NOMO-1 (cell line): ENCODE measurements around the gene MLEC.

Experiments
- DNase-seq, 2 experiments: peaks; one replicate each; lab custom pipeline; 2025; ENCODE audit not compliant: unreplicated experiment in 2 of 2; lab: John Stamatoyannopoulos, UW

MLEC gene

GRCh38 chr12:120690083-120690450 lies 3.1 kb downstream of the MLEC start:
- DNase-seq: no peak

GRCh38 chr12:120690978-120691377 lies 4.0 kb downstream of the MLEC start:
- DNase-seq: no peak

- no peak for DNase-seq
Observed at GRCh38 chr12:120692524-120693033, 5.6 kb downstream of the MLEC start.

- DNase-seq: no peak
Observed at GRCh38 chr12:120693848-120694247, 6.9 kb downstream of the MLEC start.

DNA sequence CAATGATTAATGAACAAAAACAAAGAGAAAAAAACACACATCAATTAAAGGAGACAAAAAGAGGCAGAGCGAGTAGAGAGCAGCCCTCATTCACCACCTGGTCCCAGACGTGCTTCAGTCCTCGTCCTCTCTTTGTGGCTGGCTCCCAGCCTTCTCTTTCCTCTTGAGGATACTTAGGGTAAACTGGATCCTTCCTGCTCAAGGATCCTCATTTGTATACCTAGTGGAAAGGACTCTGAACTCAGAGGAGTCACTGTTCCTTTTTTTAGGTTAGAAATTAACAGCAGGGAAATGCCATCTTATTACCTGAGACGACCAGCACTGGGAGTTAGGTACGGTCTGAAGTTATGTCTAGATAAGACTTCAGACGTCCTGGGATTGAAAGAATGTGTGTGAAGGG lies 9.7 kb downstream of the MLEC start:
- DNase-seq: no peak

DNA sequence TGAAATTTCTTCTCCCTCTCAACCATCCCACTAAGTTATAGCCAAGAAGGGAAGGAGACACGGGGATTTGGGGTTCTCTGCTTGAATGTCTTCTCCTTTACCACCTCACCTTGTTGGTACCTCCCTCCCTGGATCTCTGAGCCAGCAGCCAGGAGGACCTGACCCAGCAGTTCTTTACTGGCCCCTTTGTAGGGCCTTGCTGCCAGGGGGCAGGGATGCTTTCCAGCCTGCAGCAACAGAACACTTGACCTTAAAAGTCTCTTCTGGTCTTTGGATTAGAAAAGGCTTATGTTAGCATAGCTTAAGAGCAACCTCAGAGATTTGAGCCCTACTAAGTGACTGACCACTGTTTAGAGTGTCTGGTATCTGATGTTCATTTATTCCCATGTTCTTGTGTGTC lies 10.4 kb downstream of the MLEC start:
- no peak for DNase-seq

GRCh38 chr12:120698665-120699064 lies 11.7 kb downstream of the MLEC start:
- DNase-seq: peak; percentile 60 to 61

GRCh38 chr12:120699553-120699952 lies 12.6 kb downstream of the MLEC start:
- no peak for DNase-seq

GRCh38 chr12:120700886-120701285 lies 13.9 kb downstream of the MLEC start:
- no peak for DNase-seq

DNA sequence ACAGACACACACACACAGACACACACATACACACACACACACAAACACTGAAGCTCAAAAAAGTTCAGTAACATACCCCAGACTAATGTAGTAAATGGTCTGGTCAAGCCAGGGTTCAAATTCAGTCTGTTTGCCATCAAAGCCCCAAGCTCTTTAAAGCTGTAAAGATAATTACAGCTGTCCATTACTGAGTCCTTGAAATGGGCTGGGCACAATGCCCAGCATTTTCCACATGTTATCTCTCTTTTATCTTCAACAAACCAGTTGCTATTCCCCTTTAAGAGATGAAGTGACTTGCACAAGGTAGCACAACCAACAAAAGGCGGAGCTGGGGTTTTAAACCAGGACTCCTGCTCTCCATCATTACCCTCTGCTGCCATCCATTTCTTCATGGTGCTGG lies 15.7 kb downstream of the MLEC start:
- no peak for DNase-seq

DNA sequence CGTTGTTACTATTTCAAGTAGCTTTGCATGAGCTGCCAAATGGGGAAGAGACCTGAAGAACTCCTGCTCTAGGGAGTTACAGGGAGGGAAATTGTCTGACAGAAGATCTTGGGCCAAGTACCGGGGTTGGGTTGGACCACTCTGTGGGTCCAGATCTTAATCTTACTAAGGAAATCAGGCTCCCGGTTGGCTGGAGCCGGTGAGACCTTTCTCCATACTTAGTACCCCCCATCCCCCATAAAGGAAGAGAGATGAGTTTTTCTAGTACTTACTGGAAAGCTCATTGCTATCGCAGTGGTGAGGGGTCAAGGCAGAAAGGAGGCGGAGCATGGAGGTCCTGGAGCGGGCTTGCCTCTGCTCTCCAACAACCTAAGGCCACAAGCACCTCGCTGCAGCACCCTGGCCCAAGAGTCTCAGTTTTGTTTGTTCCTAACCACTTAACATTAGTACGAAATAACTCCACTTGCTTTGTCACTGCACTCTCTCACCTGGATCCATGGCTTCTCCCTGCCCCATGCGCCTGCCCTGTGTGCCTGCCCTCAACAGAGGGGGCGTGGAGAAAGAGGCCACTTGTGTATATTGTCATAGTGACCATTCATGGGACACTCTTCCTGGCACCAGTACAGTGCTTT lies 16.5 kb downstream of the MLEC start:
- DNase-seq: no peak

GRCh38 chr12:120705618-120706017 lies 18.7 kb downstream of the MLEC start:
- no peak for DNase-seq

- no peak for DNase-seq
Observed at GRCh38 chr12:120706029-120706428, 19.1 kb downstream of the MLEC start.

DNA sequence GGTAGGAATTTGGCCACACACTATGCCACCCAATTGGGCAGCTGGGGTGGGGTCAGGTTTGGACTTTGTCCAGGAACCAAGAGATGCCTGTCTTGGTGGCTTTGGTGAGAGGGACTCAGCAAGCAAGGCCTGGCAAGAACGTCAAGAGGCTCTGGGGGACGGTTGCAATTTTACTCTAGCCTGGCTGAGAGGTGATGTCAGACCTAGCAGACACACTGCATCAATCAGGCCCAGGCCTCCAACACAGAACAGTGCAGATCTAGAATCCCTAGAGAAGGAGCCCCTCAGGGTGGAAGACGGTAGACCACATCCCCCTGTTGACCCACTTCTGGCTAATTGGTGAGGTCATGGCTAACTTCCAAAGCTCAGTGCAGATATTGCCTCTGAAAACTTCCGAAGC lies 21.7 kb downstream of the MLEC start:
- no peak for DNase-seq

GRCh38 chr12:120710031-120710804 lies 23.3 kb downstream of the MLEC start, which contains the start of gene UNC119B:
TSS of gene UNC119B (plus strand) at chr12:120710458. CDS start at chr12:120710475, 17 bp downstream.
- peak; percentile 43 to 45 for DNase-seq

GRCh38 chr12:120710805-120711296 lies 23.9 kb downstream of the MLEC start:
- peak; percentile 10 to 18 for DNase-seq

GRCh38 chr12:120711411-120711810 lies 24.5 kb downstream of the MLEC start:
- no peak for DNase-seq

- DNase-seq: no peak
Observed at GRCh38 chr12:120712610-120713009, 25.7 kb downstream of the MLEC start.

DNA sequence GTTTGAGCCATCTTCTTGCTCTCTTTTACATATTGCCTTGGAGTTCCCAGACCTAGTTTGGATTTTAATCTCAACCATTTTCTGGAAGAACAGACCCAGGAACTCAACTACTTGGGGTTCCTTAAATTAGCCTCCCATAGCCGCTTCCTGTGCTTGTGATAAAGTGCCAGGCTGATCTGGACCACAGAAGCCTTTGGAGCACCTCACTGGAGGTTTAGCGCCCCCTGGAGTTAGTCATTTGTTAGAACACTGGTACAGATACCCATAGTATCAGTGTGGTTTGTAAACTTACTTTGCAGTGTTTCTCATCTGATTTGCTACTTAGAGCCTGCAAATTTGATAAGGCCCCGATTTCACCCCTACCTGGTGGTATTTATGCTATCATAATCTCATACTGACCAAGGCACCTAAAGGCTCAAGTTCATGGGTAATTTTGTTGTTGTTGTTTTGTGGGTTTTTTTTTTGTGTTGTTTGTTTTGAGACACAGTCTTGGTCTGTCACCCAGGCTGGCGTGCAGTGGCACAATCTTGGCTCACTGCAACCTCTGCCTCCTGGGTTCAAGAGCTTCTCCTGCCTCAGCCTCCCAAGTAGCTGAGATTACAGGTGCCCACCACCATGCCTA lies 27.0 kb downstream of the MLEC start:
- DNase-seq: peak; percentile 49 to 78

DNA sequence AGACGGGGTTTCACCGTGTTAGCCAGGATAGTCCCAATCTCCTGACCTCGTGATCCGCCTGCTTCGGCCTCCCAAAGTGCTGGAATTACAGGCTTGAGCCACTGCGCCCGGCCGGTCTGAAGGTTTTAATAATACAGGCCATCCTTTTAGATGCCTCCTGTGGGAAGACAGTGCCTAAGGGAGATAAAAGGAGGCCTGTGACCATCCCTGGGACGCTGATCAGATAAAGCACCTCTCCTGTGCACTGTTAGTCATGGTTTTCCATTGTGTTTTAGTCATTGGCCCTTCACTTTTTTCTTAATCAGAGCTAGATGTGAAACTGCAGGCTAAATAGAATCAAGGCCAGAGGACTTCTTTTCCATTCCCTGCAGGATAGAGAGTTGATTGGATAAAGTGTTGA lies 31.1 kb downstream of the MLEC start:
- no peak for DNase-seq

DNA sequence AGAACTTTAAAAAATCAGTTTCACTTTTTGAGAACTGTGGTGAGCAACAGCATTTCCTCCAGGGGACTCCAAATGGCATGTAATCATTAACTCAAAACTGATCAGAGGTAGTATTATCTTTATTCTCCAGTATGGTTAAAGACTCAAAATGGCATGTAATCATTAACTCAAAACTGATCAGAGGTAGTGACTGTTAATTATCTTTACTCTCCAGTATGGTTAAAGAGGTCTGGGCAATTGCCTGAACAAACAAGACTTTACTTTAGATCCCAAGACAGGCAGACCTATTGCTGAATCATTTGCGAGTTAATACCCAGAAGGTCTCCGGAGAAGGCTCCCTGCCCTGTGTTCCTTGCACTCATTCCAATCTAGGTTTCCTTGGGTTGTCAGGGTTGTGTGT lies 32.1 kb downstream of the MLEC start:
- DNase-seq: no peak
